ENCODE data around the gene SLC25A21. TPM values are rescaled to one million over a fixed set of nuclear protein-coding genes. Genes with fewer than 3 reads are reported as not detected.

Gene SLC25A21
- total RNA-seq, 6 experiments from 2014 or later, result 0.09 to 0.37 (median 0.18) TPM; not detected in 1

GRCh38 chr14:37056473-37056872 is 115.9 kb downstream of the SLC25A21 start:
- 56% methylated on average over 3 of the region's 3 CpGs for WGBS (ENCODE audit: insufficient coverage, low coverage, low lambda C conversion rate, missing lambda C conversion rate)
- intact Hi-C loops (cut with DNase I), result no loop called here
- TF ChIP-seq CTCF (IDR thresholded peaks at IDR 0.05) (no peak), POLR2A (IDR thresholded peaks at IDR 0.05) (no peak)
- H3K4me3 ChIP-seq, result no peak overlapping the region
- H3K27ac ChIP-seq, result no peak overlapping the region
- H3K36me3 ChIP-seq, result no peaks in the 10 kb centered on the region
- no peaks in the 10 kb centered on the region for H3K27me3 ChIP-seq
- DNase-seq (no peak), ATAC-seq (no peak)
- H3K9me3 ChIP-seq, result no peaks in the 10 kb centered on the region
- no peaks in the 10 kb centered on the region for H3K4me1 ChIP-seq

- Histone ChIP-seq H3K27me3 (no peaks in the 10 kb centered on the region), H3K9me3 (no peaks in the 10 kb centered on the region), H3K4me1 (no peaks in the 10 kb centered on the region), H3K27ac (no peak overlapping the region), H3K4me3 (no peak overlapping the region), H3K36me3 (no peaks in the 10 kb centered on the region)
- TF ChIP-seq POLR2A (IDR thresholded peaks at IDR 0.05), result no peak
- TF ChIP-seq CTCF (IDR thresholded peaks at IDR 0.05), result no peak
- intact Hi-C loops (cut with DNase I), result no loop called here
- WGBS (ENCODE audit: insufficient coverage, low coverage, low lambda C conversion rate, missing lambda C conversion rate), result 100% methylated on average over 1 of the region's 2 CpGs
- ATAC-seq, result no peak
- DNase-seq, result no peak
Observed at GRCh38 chr14:37054869-37055268, 117.5 kb downstream of the SLC25A21 start.

- Histone ChIP-seq H3K27me3 (no peaks in the 10 kb centered on the region), H3K36me3 (no peaks in the 10 kb centered on the region), H3K27ac (no peak overlapping the region), H3K4me1 (no peaks in the 10 kb centered on the region), H3K4me3 (no peak overlapping the region), H3K9me3 (no peaks in the 10 kb centered on the region)
- intact Hi-C loops (cut with DNase I), result no loop called here
- no peak for TF ChIP-seq CTCF (IDR thresholded peaks at IDR 0.05)
- no peak for TF ChIP-seq POLR2A (IDR thresholded peaks at IDR 0.05)
- no peak for DNase-seq
- ATAC-seq, result no peak
Observed at GRCh38 chr14:37054144-37054543, 118.3 kb downstream of the SLC25A21 start.

- H3K9me3 ChIP-seq, result no peaks in the 10 kb centered on the region
- ATAC-seq (no peak), DNase-seq (no peak)
- no peaks in the 10 kb centered on the region for H3K36me3 ChIP-seq
- intact Hi-C loops (cut with DNase I), result no loop called here
- H3K4me1 ChIP-seq, result no peaks in the 10 kb centered on the region
- H3K27me3 ChIP-seq, result no peaks in the 10 kb centered on the region
- no peak overlapping the region for H3K4me3 ChIP-seq
- WGBS (ENCODE audit: insufficient coverage, low coverage, low lambda C conversion rate, missing lambda C conversion rate), result 78% methylated on average over 5 of the region's 5 CpGs
- no peak overlapping the region for H3K27ac ChIP-seq
- no peak for TF ChIP-seq CTCF (IDR thresholded peaks at IDR 0.05)
Observed at GRCh38 chr14:37051680-37052079, 120.7 kb downstream of the SLC25A21 start.

GRCh38 chr14:37051153-37051552 is 121.3 kb downstream of the SLC25A21 start:
- 76% methylated on average over 2 of the region's 2 CpGs for WGBS (ENCODE audit: insufficient coverage, low coverage, low lambda C conversion rate, missing lambda C conversion rate)

More at GRCh38 chr14:37051153-37051552, 121.3 kb downstream of the SLC25A21 start:
- no peaks in the 10 kb centered on the region for H3K4me1 ChIP-seq
- DNase-seq, result no peak
- intact Hi-C loops (cut with DNase I), result no loop called here
- H3K27ac ChIP-seq, result no peak overlapping the region
- no peak overlapping the region for H3K4me3 ChIP-seq
- ATAC-seq, result no peak
- no peak for TF ChIP-seq CTCF (IDR thresholded peaks at IDR 0.05)
- no peak for TF ChIP-seq POLR2A (IDR thresholded peaks at IDR 0.05)
- no peaks in the 10 kb centered on the region for H3K36me3 ChIP-seq
- H3K9me3 ChIP-seq, result no peaks in the 10 kb centered on the region
- no peaks in the 10 kb centered on the region for H3K27me3 ChIP-seq
